HG03064 (cell line): Measurements from ENCODE around the gene ATP6V0C.
"Not testable (repeated sequence)": the region's sequence is repeated elsewhere in the genome, so short reads cannot be mapped to it uniquely, and the experiment has no call there.

Source experiments
- ATAC-seq: cut with Tn5 transposase; IDR thresholded peaks from one replicate; pipeline ENCODE4 v1.9.1; 2021; ENCODE audit warnings: low read depth; ENCODE audit not compliant: unreplicated experiment

The ATP6V0C gene

DNA sequence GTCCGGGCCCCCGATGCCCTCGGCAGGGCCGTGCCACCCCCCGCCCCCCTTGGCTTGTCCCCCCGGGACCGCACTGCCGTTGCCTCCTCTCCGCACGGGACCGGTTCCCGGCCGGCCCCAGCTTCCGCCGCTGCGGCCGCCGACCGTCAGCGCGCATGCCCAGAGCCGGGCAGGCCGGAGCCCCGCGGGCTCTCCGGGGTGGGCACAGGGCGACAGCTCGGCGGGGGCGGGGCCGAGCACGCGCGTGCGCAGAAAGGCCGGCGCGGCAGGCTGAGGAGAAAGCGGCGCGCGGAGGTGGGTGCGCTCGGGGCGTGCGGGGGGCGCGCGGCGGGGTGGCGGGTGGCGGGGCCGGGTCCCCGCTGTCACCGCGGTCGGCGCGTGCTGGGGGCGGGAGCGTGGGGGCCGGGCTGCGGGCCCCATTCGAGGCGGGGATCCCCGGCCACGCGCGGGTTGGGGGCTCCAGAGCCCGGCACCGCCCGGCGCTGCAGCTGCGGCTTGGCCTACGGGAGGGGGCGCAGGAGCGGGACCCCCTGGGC lies 38.8 kb upstream of the ATP6V0C start, which contains the start of gene TBC1D24:
Gene TBC1D24, plus strand, starts transcription at position 251 of the 536 bp plus-strand sequence. CDS start 21,022 bp downstream, outside the sequence.
- ATAC-seq = no peak

- ATAC-seq = no peak
Observed at GRCh38 chr16:2475413-2476344, 38.1 kb upstream of the ATP6V0C start.

DNA sequence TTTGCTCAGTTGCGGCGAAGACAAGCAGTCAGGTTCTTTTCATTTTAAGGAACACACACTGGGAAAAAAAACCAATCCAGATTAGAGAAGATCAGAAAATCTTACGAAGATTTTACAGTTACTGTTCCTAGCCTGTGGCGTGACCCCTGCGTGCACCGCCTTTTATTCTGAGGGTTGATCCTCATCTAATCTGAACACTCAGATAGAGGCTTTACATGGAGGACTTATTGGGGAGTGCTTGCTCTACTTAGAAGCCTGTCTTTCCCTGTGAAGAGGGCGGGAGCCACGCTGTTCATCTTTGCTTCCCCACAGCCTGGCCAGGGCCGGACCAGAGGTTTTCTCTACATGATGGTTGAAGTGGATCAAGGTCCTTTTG lies 37.4 kb upstream of the ATP6V0C start:
- no peak for ATAC-seq

- no peak for ATAC-seq
Observed at GRCh38 chr16:2476741-2477140, 37.0 kb upstream of the ATP6V0C start.

DNA sequence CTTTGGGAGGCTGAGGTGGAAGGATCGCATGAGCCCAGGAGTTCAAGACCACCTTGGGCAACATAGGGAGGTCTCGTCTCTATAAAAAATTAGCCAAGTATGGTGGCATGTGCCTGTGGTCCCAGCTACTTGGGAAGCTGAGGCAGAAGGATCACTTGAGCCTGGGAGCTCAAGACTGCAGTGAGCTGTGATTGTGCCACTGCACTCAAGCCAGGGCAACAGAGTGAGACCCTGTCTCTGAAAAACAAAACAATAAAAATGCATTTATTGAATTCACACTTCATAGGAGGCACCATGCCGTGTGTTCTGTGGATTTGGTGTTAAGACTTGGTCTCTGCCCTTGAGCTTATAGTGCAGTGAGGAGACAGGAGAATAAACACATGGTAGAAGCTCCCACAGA lies 36.4 kb upstream of the ATP6V0C start:
- no peak for ATAC-seq

DNA sequence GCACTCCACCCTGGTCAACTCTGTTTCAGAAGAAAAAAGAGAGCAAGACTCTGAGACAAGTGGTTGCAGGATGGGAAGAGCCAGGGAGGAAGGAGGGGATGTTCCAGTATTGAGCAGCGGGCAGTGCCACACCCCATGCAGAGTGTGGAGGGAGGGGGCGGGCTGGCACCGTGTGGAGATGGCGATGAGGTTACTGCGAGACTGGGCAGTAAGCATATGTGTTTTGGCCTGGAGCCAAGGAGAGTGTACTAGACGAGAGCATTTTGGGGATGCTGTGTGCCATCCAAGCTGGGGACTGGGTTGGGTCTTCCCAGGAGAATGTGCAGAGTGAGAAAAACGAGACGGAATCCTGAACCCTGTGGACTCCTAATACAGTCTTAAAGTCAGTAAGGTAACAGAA lies 35.5 kb upstream of the ATP6V0C start:
- no peak for ATAC-seq

- ATAC-seq = not testable (repeated sequence)
Observed at GRCh38 chr16:2479996-2480395, 33.8 kb upstream of the ATP6V0C start.

DNA sequence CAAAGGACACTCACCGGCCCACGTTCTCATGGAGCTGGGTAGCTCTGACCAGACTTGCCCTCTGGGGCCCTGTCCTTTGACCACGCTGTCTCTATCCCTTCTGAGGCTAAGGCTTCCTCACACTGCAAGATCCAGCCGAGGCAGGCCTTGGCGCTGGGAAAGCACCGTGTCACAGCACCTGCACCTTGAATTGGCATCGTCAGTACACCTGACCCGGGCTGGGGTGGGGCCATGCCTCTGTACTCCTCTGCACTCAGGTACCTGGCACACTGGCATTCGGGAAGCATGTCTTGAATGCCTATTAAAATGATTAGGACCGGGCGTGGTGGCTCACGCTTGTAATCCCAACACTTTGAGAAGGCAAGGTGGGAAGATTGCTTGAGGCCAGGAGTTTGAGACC lies 32.8 kb upstream of the ATP6V0C start:
- no peak for ATAC-seq

DNA sequence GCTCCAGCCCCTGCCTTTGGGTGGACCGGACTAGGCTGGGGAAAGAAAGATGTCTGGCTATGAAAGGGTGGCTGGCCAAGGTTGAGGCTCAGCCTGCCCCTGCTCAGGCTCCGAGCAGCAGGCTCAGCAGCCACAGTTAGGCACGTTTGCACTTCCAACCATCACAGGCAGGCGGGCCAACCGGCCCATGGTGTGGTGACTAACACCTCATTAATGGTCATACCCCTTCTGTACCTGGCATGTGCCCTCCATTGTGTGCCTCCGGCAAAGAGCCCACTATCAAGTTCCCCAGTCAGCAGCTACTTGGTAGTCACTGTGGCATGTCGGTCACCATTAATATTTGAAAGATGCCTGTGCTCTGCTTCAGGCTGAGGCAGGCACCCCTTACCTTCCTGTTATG lies 32.1 kb upstream of the ATP6V0C start:
- no peak for ATAC-seq

- no peak for ATAC-seq
Observed at GRCh38 chr16:2482249-2482648, 31.5 kb upstream of the ATP6V0C start.

DNA sequence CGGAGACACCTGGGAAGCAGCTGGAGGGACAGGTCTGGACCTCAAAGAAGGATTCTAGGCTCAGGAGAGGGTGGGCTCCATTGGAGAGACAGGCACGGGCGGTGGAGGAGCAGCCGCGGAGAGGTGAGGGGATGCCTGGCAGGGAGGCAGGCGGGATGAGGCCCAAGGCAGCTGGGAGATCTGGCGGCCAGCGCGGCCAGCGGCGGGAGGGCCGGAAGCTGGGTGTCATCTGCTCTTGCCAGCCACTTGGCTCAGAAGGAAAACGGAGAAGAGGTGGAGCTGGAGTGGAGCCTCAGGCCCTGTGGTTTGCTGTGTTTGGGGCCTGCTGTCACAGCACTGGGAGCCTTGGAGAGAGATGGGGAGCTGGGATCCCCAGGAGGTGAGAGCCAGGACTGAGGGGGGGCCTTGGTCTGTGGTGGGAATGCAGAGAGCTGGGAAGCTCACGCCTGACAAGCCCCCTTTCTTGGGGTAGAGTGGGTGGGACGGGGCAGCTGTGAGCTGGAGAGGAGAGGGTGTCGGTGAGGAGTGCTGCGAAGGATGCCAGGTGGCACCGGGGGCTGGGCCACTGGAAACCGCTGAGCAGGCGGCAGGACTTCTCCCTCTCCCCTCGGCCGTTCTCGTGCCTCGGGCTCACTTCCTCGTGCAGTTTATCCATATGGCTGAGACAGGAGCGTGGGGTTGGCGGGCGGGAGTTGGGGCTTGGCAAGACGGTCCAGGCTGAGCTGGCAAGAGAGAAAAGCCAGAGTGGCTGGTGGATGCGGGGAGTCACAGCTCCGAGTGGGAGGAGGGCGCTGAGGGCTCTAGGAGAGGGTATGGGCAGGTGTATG lies 30.8 kb upstream of the ATP6V0C start:
- ATAC-seq = no peak

GRCh38 chr16:2483939-2484897 lies 29.5 kb upstream of the ATP6V0C start:
- no peak for ATAC-seq

GRCh38 chr16:2484898-2485508 lies 28.7 kb upstream of the ATP6V0C start:
- ATAC-seq = no peak

DNA sequence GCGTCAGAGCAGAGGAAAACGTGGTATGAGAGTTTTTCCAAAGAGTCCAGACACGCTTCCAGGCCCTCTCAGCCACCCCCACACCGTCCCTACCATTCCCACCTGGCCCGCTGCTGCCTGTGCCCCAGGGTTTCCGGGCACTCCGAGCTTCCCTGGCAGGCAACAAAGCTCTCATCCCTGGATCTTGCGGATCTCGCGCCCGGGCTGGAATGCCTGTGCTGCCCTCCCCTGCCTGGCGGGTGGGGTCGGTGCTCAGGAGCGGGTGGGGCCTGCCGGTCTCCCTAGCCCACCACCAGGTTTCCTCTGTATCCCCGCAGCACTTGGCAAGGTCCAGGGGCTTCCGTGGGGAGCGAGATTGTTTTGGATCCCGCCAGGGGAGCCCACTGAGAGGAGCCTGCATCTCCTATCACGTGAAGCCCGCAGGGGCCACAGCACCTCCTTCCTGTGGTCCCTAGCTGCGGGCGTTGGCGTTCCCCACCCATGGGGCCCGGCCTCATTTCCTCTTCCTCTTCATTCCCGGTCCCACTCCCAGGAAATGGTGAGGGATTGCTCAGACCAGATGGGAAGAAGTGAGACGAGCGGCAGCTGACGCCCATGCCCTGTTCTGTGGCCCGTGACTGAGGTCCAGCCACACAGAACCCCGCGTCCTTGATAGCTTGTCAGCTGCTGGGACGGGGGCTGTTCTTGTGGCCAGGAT lies 27.8 kb upstream of the ATP6V0C start:
- no peak for ATAC-seq

DNA sequence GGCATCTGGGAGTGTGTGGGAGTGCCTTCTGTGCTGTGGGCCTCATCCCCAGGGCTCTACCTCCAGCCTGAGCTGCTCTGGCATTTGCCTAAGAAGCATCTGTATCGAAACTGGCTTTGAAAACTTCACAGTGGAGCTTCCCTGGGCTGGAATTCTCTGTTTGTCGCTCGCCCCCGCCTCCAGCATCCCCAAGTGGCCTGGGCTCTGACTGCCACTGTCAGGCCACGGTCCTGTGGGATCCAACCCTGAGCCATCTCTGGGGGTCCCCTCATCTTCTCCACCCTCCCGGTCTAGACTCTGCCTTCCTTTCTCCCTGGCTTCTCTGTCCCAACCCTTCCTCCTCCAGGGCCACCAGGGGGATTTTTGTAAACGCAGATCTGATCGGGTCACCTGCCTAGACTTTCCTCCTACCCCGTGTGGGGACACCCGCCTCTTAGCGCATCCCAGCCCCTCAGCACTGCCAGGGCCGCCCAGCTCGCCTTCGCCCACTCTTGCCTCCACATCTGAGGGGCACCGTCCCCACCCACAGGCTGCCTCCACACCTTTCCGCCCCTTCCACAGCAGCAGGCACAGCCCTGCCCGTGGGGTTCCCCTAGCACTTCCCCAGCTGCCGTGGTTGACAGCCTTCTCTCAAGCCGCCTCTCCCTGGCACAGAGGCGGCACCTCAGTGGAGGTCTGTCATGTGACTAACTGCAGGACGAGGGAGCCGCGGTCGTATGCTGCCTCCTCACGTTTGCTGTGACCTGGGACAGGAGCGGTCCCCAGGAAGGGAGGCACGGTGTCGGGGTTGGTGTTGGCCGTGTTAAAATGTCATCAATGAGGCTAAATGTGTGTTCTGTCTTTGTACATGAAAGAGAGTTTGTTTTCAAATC lies 26.9 kb upstream of the ATP6V0C start:
- ATAC-seq = no peak

- ATAC-seq = no peak
Observed at GRCh38 chr16:2487517-2487842, 26.3 kb upstream of the ATP6V0C start.

- ATAC-seq = no peak
Observed at GRCh38 chr16:2487903-2488531, 25.7 kb upstream of the ATP6V0C start.

GRCh38 chr16:2489581-2489980 lies 24.2 kb upstream of the ATP6V0C start:
- no peak for ATAC-seq
